NCI-H82 (cell line): ENCODE measurements around the gene PCDH9.

Source experiments
- DNase-seq: peaks from one replicate; lab custom pipeline; 2025; lab: John Stamatoyannopoulos, UW

The PCDH9 gene

DNA sequence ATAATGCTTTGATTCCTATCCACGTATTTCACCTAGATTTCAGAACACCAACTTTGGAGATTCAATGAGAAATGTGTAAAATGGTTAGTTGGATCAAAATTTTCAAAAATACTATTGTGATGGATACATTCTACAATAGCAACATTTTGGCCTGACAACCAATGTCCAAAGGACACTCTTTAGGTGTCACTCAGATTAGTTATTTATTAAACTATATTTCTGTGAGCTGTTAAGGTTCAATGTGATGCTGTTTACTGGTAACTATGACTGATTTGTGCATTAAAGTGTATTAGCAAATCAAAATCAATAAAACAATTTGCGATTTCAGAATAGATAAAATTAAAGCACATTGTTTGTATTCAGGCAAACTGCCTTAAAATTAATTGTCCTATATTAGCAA is 149.8 kb downstream of the PCDH9 start:
- DNase-seq: no peak

DNA sequence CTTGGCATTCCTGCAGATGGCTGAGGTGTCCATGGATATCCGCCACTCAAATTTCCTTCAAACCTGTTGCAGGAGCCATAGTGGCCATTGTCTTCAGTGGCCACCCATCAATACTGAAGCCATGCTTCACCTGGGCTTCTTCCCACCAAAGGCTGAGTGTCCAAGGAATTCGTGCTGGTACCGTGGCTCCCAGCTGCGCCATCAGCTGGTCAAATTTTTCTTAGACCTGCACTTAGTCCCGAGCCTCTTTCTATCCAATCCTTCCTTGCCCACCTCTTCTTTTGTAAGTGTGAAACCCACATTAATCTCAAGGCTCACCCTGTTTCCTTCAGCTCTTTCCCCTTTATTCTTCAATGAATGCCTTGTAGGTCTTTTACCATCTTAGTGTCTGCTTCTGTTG is 152.1 kb downstream of the PCDH9 start:
- no peak for DNase-seq

GRCh38 chr13:67077132-67077531 is 153.0 kb downstream of the PCDH9 start:
- DNase-seq: no peak

DNA sequence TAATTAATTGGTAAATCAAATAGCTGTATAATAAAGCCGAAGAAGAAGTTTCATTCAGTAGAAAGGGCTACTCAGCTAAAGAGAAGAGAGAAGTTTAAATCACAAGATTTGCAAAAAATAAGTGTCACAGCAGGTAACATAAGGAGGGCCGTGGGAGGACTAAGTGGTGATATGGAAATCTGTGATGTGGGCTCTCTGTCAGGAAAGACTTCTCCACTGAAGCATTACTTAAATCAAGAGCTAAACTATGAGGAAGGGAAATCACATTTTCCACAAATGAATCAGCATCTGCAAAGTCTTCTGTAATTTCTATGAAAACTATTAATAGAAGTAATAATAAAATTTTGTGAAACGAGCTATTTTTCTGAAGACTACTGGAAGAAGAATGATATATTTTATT is 153.8 kb downstream of the PCDH9 start:
- peak; percentile 15 for DNase-seq

GRCh38 chr13:67075239-67075638 is 154.9 kb downstream of the PCDH9 start:
- peak; percentile 53 for DNase-seq

- DNase-seq: no peak
These were observed 158.1 kb downstream of the PCDH9 start for GRCh38 chr13:67071918-67072598.

GRCh38 chr13:67070306-67070705 is 159.8 kb downstream of the PCDH9 start:
- no peak for DNase-seq

- peak; percentile 92 for DNase-seq
These were observed 160.9 kb downstream of the PCDH9 start for GRCh38 chr13:67069117-67069767.

DNA sequence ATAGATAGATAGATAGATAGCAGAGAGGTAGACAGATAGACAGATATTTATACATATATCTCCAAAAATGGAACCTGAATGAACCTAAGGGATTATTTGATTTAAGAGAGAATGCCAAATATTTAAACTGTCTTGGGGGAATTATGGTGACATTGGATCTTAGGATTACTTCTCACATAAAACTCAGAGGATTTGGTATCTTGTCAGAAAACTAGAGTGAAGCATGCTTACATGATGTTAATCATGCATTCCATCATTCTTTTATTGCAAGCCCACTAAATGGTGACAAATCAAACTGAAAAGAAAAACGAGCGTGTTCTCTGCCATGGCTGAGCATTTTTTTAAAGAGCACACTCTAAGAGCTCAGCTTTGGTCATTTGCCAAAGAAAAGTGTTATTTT is 165.2 kb downstream of the PCDH9 start:
- no peak for DNase-seq

GRCh38 chr13:67063036-67063435 is 167.1 kb downstream of the PCDH9 start:
- no peak for DNase-seq

- no peak for DNase-seq
These were observed 168.0 kb downstream of the PCDH9 start for GRCh38 chr13:67062160-67062559.

DNA sequence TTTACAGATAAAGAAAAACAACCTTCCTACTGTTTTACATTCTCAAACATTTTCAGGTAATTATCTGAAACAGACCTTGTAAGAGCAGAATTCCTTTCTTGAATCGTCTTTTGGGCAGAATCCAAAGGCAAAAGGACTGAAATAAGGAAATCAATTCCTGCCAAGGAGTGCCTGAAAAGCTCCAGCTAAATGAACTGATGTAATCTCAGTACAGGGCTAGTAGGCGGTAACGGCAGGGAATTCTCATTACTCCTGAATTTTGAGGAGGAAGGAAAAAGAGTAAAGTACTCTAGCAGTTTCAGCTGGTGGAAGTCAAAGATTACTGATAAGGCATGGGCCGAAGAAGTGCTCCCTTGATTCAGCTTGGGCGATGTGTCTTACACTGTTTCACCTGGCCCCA is 168.4 kb downstream of the PCDH9 start:
- DNase-seq: no peak

- peak; percentile 82 for DNase-seq
These were observed 177.3 kb downstream of the PCDH9 start for GRCh38 chr13:67052550-67053490.

DNA sequence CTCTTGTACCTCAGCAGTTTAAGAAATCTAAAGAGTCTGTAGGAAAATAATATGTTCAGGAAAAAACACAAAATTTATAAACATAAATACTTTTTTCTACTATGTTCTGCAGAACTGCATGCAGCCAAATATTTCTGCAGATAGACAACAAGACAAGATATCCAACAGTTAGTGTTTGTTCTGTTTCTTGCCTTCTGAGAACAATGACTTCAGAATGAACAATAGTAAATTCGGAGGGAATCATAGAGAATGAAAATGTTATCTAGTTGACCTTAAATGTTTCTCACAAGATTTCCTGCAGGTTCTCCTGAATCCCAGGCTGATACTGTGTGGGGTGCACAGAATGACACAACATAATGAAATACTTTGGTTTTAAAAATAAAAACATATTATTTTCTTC is 180.4 kb downstream of the PCDH9 start:
- no peak for DNase-seq

- DNase-seq: no peak
These were observed 181.3 kb downstream of the PCDH9 start for GRCh38 chr13:67048821-67049150.

GRCh38 chr13:67048084-67048820 is 181.9 kb downstream of the PCDH9 start:
- DNase-seq: peak; percentile 21

DNA sequence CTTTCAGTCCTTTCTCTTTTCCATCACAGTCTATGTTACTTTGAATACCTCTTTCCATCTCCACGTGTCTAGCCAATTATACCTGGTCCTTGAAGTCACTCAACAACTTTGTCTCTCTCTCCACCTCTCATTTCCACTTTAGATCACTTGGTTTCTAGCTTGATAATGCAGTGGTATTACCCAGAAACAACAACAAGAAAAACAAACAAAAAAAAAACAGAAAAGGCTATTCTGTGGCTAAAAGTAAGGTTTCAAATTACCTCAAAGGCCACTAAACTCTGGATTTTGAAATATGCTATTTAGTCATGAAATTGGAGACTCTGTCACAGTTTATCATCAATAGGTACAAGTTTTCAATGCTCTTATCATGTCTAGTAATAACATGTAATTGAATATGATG is 184.8 kb downstream of the PCDH9 start:
- no peak for DNase-seq

DNA sequence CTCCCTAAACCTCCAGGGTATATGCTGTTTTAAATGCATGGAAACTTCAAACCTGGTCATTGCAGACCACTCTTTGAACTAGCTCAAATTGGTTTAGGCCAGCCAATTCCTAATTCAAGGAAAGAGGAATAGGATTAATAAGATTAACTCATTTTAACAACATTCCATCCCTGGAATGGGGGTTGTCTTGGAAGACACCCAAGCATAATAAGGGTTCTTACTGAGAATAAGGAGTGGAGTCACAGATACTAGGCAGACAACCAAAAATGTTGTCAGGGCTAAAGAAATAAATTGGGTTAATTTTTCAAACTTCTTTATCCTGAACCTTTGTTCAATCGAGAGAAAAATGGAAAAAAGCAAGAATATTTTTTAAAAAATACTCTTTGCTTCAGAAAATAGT is 186.2 kb downstream of the PCDH9 start:
- DNase-seq: peak; percentile 66

GRCh38 chr13:67042556-67042955 is 187.6 kb downstream of the PCDH9 start:
- no peak for DNase-seq

DNA sequence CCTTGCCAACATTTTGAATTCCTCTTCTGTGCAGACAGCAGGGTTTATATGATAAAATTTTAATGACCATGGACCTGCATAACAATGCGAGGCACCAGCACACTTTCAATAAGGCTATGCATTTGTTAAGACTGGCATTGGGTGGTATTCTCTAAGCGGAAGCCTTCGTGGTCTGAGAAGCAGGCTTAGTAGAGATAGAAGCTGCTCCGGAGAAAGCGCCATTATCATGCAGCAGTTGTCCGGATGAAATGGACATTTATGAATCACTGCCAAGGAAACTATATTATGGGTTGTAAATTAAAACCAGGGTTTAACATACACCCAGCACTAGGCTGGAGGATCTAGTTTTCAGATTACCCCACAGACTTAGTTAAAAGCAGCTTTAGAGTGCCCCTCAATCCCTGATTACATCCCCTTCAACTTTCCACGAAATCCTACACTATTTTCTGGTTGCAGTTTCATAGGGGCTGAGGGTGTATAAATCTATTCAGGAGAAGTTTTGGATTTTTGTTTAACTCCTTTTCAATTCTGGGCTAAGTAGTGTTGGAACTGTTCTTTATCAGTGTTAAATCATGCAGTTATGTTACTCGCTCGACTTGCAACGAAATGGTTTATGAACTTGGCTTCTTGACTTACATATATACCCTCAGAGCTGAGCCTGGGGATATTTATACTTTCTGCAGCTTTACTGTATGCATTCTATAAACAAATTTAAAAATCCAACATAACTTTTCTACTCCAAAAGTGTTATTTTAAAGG is 193.3 kb downstream of the PCDH9 start:
- peak; percentile 49 for DNase-seq

GRCh38 chr13:67033170-67033569 is 197.0 kb downstream of the PCDH9 start:
- no peak for DNase-seq
